ENCODE results near the gene KCTD1.

The KCTD1 gene

DNA sequence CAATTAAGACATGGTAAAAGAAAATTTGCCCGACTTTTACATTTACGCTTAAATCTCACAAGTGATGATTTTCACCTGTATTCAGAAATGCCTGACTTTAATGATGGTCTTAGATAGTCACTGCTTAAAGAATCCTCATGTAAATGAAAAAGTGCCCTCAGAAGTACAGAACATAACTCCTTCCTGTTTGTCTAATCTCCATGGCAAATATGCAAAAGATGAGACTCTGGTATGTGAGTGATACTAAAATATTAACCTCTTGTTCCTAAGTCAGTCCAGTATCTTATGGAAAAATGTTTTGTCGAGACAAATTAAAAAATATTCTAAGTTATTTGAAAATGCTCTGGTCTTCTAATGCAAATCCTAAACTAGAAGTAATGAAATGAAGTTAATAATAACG, 29.2 kb downstream of the KCTD1 start:
- no peak for DNase-seq

DNA sequence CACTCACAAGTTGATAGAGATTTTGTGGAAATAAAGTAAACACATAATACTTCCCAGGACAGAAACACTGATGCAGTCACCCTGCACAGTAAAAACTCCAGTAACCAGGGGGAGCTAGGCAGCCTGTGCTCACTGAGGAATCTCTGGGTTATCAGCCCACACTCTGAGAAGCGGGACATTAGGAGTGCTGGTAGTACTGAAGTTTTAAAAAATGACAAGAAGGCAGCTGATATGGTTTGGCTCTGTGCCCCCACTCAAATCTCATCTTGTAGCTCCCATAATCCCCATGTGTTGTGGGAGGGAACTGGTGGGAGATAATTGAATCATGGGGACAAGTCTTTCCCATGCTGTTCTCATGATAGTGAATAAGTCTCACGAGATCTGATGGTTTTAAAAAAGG, 31.4 kb downstream of the KCTD1 start:
- no peak for DNase-seq

DNA sequence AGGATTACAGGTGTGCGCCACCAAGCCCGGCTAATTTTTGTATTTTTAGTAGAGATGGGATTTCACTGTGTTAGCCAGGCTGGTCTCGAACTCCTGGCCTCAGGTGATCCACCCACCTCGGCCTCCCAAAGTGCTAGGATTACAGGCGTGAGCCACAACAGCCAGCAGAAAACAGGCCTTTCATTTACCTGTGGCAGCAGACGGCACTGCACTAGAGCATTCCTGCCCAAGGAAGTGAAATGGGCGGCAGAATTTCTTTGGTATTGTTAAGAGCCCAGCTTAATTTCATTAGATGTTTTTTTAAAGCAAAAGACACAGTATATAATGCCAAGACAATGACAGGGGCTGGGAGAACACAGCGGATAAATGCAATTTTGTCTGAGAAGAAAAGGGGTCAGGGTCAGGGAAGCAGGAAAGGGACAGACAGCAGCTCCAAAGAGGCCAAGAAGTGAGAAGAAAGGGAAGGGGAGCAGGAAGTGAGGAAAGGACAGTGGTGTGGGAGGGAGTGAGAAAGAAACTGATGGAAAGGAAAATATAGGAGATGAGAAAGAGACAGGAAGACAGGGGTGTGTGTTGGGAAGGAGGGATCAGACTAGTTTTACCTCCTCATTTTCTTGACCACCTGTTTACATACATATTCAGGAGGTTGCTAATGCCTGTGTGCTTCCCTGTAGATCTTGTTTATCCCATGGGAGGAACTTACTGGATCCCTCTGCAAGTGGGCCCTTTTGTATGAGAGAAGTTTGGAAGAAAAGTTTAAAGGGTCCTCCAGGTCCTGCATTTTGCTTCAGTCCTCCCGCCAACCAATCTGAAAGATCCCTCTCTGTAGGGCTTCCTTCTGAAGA, 32.5 kb downstream of the KCTD1 start:
- DNase-seq: no peak

DNA sequence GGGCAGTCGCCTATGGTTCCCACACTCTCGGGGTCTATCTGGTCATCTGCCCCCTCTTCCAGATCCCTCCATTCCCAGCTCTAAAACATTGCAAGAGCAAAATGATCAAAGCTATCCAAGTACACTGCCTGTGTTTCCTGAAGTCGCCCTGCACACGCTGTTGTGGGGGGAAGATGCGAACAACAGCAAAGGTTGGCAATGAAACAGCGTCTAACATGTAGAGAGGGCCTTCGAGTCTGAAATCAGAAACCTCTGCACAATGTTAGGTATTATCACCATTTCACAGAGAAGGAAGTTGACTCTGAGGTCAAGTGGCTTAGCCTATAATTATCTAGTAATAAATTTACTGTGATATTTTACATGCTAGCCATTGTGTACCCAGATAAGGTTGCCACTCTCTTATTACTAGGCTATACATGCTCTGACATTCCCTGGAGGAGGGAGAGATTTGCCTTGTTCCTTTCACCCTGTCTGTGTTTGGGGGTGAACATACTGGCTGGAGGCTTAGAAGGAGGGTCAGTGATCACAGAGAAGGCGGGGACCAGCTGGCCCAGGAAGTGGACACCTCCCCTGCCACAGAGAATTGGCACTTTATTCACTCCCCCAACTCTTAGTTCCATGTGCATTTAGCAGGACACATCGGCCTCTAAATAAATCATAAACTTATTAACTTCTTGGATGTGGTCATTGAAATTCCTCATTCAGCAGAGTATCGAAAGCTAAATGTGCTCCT, 36.8 kb downstream of the KCTD1 start:
- DNase-seq: no peak

DNA sequence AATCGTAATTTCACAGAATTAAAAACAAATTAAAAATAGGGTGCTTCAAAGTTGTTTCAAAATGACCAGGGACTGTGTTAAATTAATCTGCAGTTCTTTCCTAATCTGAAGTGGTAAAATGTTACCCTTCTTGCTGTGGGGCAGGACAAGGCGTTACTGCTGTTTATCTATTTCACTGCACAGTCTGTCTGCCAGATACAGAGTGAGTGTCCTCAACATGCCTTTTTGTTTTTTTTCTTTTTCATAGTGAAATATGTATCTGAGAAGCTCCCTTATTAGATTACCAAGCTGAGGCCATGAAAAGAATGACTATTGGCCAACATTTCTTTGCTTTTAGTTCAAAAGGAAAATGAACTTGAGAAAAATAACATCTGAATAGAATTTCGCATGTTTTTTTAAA, 38.0 kb downstream of the KCTD1 start:
- DNase-seq: no peak

DNA sequence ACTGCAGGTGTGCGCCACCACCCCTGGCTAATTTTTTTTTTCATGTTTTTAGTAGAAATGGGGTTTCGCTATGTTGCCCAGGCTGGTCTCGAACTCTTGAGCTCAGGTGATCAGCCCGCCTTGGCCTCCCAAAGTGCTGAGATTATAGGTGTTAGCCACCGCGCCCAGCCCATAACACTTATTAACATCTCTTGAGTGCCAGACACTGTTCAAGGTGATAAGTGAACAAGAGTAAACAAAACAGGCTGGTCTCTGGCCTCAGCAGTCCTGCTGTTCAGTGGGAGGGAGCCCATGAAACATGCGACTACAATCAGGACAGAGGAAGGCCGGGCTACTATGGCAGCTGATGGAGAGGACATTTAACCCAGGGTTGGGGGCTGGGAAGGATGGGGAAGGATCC, 42.3 kb downstream of the KCTD1 start:
- no peak for DNase-seq

DNA sequence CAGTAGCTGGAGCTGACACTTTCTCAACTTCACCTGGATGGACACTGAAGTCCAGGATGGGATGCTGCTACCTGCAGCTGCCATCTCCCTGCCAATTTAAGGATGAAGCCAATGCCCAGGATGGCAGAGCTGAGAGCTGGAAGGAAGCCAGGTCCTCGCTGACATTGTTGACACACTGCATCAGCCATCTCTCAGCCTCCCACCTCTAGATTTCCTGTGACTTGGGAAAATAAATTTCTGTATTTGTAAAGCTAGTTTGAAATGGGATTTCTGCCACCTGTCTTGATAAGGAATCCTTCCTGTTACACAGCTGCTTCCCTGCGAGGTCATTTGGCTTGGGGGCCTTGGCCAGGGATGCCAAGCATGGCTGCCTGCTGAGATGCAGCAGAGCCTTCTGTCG, 43.5 kb downstream of the KCTD1 start:
- no peak for DNase-seq

DNA sequence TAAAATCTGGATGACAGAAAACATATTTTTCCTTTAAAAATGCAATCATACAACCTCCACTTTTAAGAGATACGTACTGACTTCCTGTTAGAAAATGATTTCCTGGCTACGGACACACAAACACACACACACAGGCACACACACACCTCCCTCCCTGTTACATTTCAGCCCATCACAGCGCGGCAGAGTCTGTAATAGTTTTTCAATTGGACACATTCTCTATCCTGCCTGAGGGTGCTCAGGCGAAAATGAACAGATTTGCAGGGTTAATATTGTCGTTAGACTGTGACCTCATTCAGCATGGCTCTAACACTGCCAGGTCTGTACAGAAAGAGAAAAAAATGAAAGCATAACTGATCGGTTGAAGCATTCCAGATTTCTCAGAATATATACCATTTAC, 45.0 kb downstream of the KCTD1 start:
- DNase-seq: no peak

DNA sequence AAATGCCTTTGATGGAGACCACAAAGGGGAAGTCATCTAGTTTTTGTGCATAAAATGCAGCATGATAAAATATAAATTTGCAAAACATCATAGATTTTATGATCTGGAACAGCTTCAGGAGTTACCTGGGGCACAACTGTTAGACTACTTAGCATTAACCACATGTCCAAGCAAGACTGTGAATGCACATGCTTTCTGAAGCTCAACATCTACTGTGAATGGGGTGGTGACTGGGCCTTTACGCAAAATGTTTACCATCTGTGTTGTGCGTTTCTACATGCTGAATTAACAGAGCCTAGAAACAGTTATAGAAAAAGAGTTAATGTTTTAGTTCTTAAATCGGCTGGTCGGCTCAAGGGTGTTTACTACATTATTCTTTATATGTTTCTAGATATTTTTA, 45.5 kb downstream of the KCTD1 start:
- DNase-seq: no peak

DNA sequence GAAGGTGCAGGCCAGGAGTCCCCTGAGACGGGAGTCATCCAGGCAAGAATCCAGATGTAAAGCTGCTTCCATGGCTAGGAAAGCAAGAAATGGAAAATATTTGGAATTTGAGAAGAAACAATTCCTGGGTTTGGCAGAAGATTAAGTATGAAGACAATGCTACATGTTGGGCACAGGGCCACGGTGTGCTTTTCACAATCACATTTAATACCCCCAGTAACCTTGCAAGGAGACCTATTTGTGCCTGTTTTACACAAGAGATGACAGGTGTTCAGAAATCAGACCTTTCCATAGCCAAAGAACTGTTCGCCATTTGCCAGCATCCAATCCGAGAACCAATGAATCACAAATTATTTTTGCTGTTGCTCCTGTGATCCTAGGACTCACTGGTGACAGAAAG, 50.5 kb downstream of the KCTD1 start:
- DNase-seq: no peak

DNA sequence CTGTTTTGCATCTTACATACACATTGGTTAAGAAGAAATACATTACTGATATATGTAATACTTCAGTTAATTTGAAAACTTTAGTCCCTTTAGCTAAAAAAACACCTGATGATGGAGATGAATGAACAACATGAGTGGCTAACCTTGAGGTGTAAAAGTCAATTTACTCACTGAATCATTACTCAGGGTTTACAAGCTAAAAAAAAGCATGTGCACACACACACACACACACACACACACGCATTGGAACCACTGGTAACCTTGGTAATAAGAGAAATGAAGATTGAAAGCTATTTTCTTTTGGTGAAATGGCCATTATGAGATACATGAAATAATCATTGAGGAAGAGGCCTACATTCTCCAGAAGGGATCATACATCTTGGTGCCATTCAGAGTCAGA, 51.8 kb downstream of the KCTD1 start:
- no peak for DNase-seq

DNA sequence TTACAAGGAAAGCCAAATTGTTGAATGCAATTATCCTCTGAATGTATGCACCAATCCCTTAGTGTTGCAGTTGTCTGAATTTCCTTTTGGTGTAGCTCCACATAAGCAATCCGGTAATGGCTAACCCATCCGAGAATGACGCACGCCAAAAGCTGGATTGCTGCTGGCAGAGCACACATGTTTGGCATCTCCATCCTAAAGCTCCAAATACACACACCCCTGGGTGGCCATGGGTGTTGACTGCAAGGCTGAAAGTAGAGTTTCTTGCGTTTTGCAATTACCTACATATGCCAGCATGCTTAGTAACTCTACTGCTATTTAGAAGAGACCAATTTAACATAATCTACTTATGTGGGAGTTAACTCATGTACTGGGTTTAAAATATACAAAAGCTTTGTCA, 53.1 kb downstream of the KCTD1 start:
- DNase-seq: no peak

DNA sequence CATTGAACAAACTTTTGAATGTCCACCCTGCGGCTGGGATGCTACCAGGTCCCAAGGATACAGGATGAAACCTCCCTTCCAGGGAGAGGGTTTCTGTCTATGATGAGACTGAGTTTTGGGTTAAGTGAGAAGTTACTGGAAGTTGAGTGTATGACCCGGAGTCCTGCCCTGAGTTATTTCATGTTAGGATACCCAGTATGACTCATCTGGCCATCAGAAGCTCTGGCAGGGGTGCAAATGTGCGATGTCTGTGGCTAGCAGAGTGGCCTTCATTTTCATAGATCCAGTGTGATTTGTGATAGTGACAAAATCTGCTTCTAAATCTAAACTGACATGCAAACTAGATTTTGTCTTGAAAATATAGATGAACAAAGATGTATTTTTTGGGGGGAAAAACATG, 55.3 kb downstream of the KCTD1 start:
- no peak for DNase-seq

DNA sequence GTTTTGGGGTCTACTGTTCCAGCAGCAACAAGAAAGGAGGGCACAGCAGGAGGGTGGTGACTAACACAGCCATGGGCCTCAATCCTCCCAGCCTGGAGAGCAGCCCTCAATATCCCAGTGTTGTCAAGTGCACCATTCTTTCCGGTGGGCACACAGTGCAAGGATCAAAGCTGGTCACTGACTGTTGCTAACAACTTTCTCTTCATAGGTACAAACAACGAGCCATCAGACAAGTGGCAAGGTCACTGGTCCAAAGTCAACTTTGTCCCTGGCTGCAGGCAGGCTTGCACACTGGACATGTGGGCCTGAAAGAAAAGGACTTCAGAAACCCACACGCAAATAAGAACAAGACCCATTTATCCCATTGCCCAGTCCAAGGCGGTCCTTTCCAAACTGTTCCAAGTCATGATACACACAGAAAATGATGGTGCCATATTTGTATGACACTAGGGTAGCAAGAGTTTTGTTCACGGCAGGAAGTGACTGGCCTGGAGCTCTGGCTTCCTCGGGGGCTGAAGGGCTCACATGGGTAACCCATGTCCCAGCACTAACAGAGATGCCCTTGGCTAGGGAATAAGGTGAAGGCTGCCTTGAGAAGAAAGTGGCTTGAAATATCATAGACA, 57.0 kb downstream of the KCTD1 start:
- DNase-seq: no peak

DNA sequence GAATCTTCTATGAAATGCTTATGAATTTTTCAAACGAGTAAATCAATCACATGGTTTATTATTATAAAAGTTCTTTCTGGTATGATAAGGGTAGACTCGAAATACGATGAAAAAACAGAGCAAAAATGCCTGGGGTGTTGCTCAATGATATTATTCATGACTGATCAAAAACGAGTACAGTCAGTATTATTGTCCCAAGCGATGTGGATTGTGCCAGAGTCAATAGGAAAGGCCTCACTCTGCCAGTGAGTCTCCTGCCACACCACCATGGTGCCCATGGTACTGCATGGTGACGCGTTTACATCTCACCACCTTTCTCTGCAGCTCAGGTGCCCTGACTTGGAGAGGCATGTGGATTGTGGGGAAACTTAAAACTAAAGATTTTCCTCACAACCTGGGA, 58.5 kb downstream of the KCTD1 start:
- DNase-seq: no peak

DNA sequence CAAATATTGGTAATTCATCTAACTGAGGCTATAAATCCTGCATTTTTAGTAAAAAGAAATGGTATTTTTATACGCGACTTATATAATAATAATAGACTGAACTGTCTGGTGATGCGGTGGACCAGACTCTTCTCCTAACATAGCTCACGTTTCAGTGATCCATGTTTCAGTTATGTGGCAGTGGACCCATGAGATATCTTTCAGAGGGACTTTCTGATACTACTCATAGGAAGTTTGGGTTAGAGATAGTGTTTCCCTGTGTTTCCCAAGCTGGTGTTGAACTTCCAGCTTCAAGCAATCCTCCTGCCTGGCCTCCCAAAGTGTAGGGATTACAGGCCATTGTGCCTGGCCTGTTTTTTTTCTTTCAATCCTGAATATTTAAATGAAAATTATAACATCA, 59.2 kb downstream of the KCTD1 start:
- no peak for DNase-seq

DNA sequence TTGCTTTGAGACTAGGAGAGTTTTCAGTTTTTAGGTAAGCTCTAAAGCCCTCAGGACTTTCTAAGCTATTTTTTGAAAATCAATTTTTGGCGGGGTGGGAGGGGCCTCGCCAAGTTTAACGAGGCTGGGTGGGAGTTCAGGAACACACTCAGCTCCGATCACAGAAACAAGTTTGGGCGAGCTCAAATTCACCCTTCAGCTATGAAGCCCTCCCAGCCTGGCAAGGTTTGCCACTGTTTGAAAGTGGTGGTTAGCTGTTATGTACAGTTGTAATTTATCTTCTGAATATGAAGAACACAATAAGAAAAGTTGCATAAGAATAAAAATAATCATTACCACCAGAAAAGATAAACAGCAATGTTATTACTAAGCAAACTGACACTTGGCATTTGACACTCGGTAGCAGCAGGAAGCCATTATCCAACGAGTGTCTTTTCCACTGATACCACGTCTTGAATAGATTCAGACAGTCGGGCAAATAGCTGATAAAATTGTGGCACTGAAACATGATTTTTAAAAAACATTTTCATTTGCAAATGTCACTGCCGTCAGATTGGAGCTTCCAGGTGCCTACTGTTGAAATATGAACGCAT, 59.8 kb downstream of the KCTD1 start:
- no peak for DNase-seq

DNA sequence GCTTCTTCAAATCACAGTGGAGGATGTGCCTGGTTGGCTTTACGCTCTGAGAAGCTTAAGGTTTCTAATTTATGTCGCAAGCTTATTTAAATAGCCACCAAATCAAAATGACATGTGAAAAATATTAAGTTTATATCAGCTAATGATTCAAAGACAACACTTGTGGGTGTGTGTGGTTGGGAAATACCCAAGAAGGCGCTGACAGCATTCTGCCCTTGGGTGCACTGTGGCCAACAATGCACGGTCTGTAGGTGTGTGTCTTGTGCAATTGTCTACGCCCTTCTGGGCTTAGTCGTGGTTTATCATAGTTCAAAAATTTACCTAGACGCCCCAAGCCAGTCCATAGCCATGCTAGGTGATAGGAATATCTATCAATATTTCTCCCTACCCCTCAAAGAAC, 60.9 kb downstream of the KCTD1 start:
- DNase-seq: no peak

DNA sequence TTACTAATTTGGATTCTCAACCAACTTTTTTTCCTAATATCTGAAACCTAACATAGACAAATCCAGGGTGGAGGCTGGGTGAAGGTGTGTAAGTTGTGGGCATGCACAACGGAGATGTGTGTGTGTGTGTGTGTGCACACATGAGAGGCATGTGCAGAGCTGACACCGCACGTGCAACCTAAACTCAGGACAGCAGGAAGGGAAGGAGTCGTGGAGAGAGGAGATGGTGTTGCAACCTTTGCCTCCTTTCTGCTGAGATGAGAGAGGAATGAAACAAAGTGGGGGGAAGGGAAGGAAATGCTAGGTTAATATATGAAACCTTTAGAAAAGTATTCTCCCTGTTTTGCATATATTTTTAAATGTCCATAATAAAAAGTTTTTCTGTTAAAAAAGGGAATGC, 64.7 kb downstream of the KCTD1 start:
- DNase-seq: no peak

DNA sequence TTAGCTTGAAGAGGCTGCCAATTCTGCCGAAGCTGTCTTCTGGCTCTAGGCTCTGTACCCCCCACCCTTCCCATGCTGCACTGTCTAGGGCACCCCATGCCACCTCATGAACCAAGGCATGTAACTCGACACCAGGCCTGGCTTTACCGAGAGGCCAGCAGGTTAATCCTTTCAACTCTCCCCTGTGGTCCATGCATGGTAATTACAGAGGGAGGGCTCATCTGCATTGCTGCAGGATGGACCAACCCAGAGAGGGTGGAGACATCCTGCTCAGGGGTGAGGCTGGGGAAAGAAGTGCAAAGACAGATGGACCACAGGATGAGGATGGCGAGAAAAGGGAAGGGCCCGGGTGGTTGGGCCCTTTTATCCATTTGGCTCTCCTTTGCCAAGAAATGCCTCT, 65.8 kb downstream of the KCTD1 start:
- DNase-seq: no peak

DNA sequence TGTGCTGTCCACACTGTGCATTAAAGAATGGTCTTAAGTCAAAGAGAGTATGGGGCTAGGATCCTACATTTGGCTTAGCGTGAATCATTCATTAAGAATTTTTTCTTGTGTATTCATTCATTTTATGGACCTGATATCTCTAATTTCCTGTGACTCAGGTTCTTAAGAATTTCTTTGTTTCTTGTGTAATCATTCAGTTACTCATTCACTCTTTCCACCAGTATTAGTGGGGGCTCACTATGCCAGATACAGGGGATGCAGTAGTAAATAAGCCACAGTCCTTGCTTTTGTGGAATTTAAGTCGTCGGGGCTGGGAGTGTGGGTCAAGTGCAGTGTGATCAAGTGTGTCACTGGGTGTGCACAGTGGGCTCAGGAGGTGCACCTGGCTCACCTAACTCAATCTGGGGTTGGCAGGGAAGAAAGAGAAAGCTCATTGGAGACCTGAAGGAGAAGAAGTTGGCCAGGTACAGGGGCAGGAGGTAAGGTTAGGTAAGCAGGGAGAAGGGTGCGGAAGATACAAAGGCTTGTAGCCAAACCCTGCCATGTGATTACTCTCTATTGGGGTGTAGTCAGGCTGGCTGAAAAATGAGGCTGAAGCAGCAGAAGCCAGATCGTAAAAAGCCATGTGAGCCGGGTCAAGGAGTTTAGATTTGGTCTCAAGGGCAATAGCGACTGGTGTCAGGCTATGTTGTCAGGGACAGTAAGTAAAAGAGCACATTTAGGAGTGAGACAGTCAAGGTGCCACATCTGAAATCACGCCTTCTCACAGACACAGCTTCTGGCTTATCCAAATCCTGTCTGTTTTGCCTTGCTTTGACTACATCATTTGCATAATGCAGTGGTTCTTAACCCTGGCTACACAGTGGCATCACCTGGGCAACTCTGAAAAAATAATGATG, 67.2 kb downstream of the KCTD1 start:
- DNase-seq: no peak

DNA sequence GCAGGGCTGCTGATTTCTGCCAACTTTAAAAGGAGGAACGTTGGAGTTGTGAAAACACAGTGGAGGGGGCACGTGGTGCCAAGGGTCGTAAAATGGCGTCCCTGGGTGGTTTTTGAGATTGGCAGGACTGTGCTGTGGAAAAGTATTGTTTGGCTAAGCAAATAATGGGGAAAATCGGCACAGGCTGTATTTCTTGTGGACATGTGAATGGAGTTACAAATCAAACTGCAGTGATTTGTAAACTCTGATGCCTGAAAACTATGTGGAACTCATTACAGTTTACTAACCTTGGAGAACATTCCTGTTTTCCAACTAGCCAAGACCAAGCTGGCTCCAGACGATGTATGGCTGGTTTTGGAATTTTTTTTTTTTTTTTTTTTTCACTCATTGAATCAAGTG, 68.7 kb downstream of the KCTD1 start:
- no peak for DNase-seq

Data from activated CD4-positive, alpha-beta T cell treated with anti-CD3 and anti-CD28 coated beads for 4 hours (primary cell).